WTC11 (cell line): Measurements from ENCODE around the gene TBX5. TPM values are rescaled to one million over a fixed set of nuclear protein-coding genes. Genes with fewer than 3 reads are reported as not detected.
A peak's percentile ranks its signal among the peaks of the same experiment; 100 is the strongest.

Source experiments
- ATAC-seq: fragments of 200-7000 bp; cut with Tn5 transposase; 2 replicates; pipeline ENCODE4 v1.10.0; 2021; ENCODE audit warnings: mild to moderate bottlenecking, moderate library complexity
- CTCF ChIA-PET: fragments of 300-600 bp; sonication (Branson Sonifier 250); formaldehyde crosslinking; loops from one replicate; lab custom pipeline; 2021; ENCODE audit warnings: antibody characterized with exemption; lab: Charles Lee
- POLR2A ChIA-PET: fragments of 350-600 bp; sonication (Branson Sonifier 250); formaldehyde crosslinking; loops from one replicate; lab custom pipeline; 2021; ENCODE audit warnings: antibody characterized with exemption; lab: Charles Lee
- DNase-seq: peaks from one replicate; pipeline ENCODE4 v3.0.0; 2021; ENCODE audit warnings: low spot score
- H3K27ac Mint-ChIP-seq: 2 replicates; pipeline ENCODE4 v1.8.0; 2021; ENCODE audit warnings: mixed read lengths
- H3K27me3 Mint-ChIP-seq: 2 replicates; pipeline ENCODE4 v1.8.0; 2021; ENCODE audit warnings: low read depth, mild to moderate bottlenecking, moderate library complexity, mixed read lengths
- H3K36me3 Mint-ChIP-seq: 2 replicates; pipeline ENCODE4 v1.8.0; 2021; ENCODE audit warnings: mixed read lengths
- H3K4me1 Mint-ChIP-seq: 2 replicates; pipeline ENCODE4 v1.8.0; 2022; ENCODE audit warnings: mixed read lengths
- H3K4me3 Mint-ChIP-seq: 2 replicates; pipeline ENCODE4 v1.8.0; 2021; ENCODE audit warnings: mild to moderate bottlenecking, moderate library complexity, mixed read lengths
- H3K9me3 Mint-ChIP-seq: 2 replicates; pipeline ENCODE4 v1.8.0; 2021; ENCODE audit warnings: mixed read lengths
- CBFB ChIP-seq: sonication (generic); formaldehyde crosslinking; IDR thresholded peaks from 2 replicates; pipeline ENCODE4 v1.8.1; 2022; ENCODE audit warnings: mild to moderate bottlenecking, low read depth, missing genetic modification reagents
- CREB1 ChIP-seq: sonication (generic); formaldehyde crosslinking; IDR thresholded peaks from 2 replicates; pipeline ENCODE4 v1.8.0; 2023; ENCODE audit warnings: mild to moderate bottlenecking, missing genetic modification reagents
- ELF4 ChIP-seq: sonication (generic); formaldehyde crosslinking; IDR thresholded peaks from 2 replicates; pipeline ENCODE4 v1.8.1; 2022; ENCODE audit warnings: low read depth, mild to moderate bottlenecking, moderate library complexity, missing genetic modification reagents
- EMX1 ChIP-seq: fragments of 250-450 bp; sonication (Bioruptor Pico); IDR thresholded peaks from 2 replicates; pipeline ENCODE4 v1.8.0; 2021; ENCODE audit warnings: mild to moderate bottlenecking
- FOXJ3 ChIP-seq: sonication (generic); formaldehyde crosslinking; IDR thresholded peaks from 2 replicates; pipeline ENCODE4 v1.9.0; 2021; ENCODE audit warnings: missing genetic modification reagents, mild to moderate bottlenecking, borderline replicate concordance
- GABPB1 ChIP-seq: sonication (generic); formaldehyde crosslinking; IDR thresholded peaks from 2 replicates; pipeline ENCODE4 v1.8.1; 2023; ENCODE audit warnings: mild to moderate bottlenecking, missing genetic modification reagents
- IRF1 ChIP-seq: sonication (generic); formaldehyde crosslinking; IDR thresholded peaks from 2 replicates; pipeline ENCODE4 v1.8.0; 2023; ENCODE audit warnings: missing genetic modification reagents
- IRF2 ChIP-seq: sonication (generic); formaldehyde crosslinking; IDR thresholded peaks from 2 replicates; pipeline ENCODE4 v1.8.0; 2022; ENCODE audit warnings: low read depth, missing genetic modification reagents, borderline replicate concordance
- NFATC4 ChIP-seq: fragments of 250-450 bp; sonication (Bioruptor Pico); IDR thresholded peaks from 2 replicates; pipeline ENCODE4 v1.9.0; 2021; ENCODE audit warnings: mild to moderate bottlenecking
- NFYB ChIP-seq: sonication (generic); formaldehyde crosslinking; conservative IDR thresholded peaks from 2 replicates; pipeline ENCODE4 v1.8.0; 2022; ENCODE audit warnings: low read depth, missing genetic modification reagents
- NR3C1 ChIP-seq: sonication (generic); formaldehyde crosslinking; conservative IDR thresholded peaks from 2 replicates; pipeline ENCODE4 v1.8.1; 2023; ENCODE audit warnings: low read depth, mild to moderate bottlenecking, missing genetic modification reagents
- SMAD4 ChIP-seq: sonication (generic); formaldehyde crosslinking; IDR thresholded peaks from 2 replicates; pipeline ENCODE4 v1.8.0; 2022; ENCODE audit warnings: mild to moderate bottlenecking, missing genetic modification reagents
- SOX15 ChIP-seq: fragments of 250-450 bp; sonication (Bioruptor Pico); IDR thresholded peaks from 2 replicates; pipeline ENCODE4 v1.9.0; 2021; ENCODE audit warnings: mild to moderate bottlenecking
- TEAD4 ChIP-seq: sonication (generic); formaldehyde crosslinking; IDR thresholded peaks from 2 replicates; pipeline ENCODE4 v1.8.0; 2022; ENCODE audit warnings: mild to moderate bottlenecking, missing genetic modification reagents
- USF1 ChIP-seq: sonication (generic); formaldehyde crosslinking; IDR thresholded peaks from 2 replicates; pipeline ENCODE4 v1.8.0; 2022; ENCODE audit warnings: mild to moderate bottlenecking, missing genetic modification reagents
- ZNF281 ChIP-seq: sonication (generic); formaldehyde crosslinking; IDR thresholded peaks from 2 replicates; pipeline ENCODE4 v1.8.0; 2023; ENCODE audit warnings: mild to moderate bottlenecking, missing genetic modification reagents
- ZNF423 ChIP-seq: fragments of 250-450 bp; sonication (Bioruptor Pico); IDR thresholded peaks from 2 replicates; pipeline ENCODE4 v2.1.2; 2022; ENCODE audit warnings: mild to moderate bottlenecking, moderate library complexity
- ZNF671 ChIP-seq: fragments of 250-450 bp; sonication (Bioruptor Pico); IDR thresholded peaks from 2 replicates; pipeline ENCODE4 v1.8.0; 2021; ENCODE audit warnings: mild to moderate bottlenecking
- total RNA-seq: library from RNA; stranded (reverse); gene quantifications from 3 replicates; pipeline ENCODE4 v1.2.3, GENCODE V29; 2021
- TF ChIP-seq, protein P1 (sequence below): sonication (generic); formaldehyde crosslinking; IDR thresholded peaks from 2 replicates; pipeline ENCODE4 v1.8.1; 2022; ENCODE audit warnings: missing genetic modification reagents, borderline replicate concordance
- TF ChIP-seq, protein P2 (sequence below): sonication (generic); formaldehyde crosslinking; IDR thresholded peaks from 2 replicates; pipeline ENCODE4 v1.8.0; 2022; ENCODE audit warnings: mild to moderate bottlenecking, missing genetic modification reagents

The TBX5 gene
- total RNA-seq, 1 experiment from 2014 or later: 0.33 TPM

DNA sequence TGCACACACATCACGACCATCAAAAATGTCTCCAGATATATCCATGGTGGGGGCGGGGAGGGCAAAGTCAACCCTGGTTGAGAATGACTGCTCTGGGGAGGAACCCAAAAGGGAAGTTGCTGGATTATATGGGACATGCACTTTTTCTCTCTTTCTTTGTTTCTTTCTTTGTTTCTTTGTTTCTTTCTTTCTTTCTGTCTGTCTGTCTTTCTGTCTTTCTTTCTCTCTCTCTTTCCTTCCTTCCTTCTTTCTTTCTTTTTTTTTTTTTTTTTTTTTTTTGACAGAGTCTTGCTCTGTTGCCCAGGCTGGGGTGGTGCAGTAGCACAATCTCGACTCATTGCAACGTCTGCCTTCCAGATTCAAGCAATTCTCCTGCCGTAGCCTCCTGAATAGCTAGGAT lies 71.5 kb downstream of the TBX5 start:
- TF ChIP-seq, protein P1, sequence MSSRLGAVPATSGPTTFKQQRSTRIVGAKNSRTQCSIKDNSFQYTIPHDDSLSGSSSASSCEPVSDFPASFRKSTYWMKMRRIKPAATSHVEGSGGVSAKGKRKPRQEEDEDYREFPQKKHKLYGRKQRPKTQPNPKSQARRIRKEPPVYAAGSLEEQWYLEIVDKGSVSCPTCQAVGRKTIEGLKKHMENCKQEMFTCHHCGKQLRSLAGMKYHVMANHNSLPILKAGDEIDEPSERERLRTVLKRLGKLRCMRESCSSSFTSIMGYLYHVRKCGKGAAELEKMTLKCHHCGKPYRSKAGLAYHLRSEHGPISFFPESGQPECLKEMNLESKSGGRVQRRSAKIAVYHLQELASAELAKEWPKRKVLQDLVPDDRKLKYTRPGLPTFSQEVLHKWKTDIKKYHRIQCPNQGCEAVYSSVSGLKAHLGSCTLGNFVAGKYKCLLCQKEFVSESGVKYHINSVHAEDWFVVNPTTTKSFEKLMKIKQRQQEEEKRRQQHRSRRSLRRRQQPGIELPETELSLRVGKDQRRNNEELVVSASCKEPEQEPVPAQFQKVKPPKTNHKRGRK (CRISPR knock-in tag): peak; percentile 71; the same call in 1 of the 2 replicates
- TF ChIP-seq NR3C1 (CRISPR knock-in tag): no peak

DNA sequence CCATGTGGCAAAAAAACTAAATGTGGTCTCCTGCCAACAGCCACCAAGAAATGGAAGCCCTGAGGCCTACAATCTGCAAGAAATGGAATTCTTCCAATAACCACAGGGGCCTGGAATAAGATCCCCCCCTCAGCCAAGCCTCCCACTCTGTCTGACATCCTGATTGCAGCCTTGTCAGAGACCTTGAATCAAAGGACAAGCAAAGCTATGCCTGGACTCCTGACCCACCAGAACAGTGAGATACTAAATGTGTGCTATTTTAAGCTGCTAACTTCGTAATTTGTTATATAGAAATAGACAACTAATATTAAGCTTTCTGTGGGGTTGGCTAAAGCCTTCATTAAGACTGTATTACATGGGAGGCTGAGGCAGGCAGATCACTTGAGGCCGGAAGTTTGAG lies 77.7 kb downstream of the TBX5 start:
- H3K36me3 Mint-ChIP-seq: peaks cover 12% of the 10 kb centered on the region; the same call in 1 of the 2 replicates
- ChIA-PET POLR2A (no interaction called here), CTCF (no interaction called here)
- TF ChIP-seq ELF4 (CRISPR knock-in tag) (no peak), EMX1 (no peak), CBFB (CRISPR knock-in tag) (no peak), TEAD4 (CRISPR knock-in tag) (no peak), NFYB (no peak), FOXJ3 (CRISPR knock-in tag) (no peak), NFATC4 (CRISPR knock-in tag) (no peak), CREB1 (CRISPR knock-in tag) (no peak), ZNF281 (CRISPR knock-in tag) (no peak)
- TF ChIP-seq, protein P2, sequence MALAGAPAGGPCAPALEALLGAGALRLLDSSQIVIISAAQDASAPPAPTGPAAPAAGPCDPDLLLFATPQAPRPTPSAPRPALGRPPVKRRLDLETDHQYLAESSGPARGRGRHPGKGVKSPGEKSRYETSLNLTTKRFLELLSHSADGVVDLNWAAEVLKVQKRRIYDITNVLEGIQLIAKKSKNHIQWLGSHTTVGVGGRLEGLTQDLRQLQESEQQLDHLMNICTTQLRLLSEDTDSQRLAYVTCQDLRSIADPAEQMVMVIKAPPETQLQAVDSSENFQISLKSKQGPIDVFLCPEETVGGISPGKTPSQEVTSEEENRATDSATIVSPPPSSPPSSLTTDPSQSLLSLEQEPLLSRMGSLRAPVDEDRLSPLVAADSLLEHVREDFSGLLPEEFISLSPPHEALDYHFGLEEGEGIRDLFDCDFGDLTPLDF (CRISPR knock-in tag): no peak
- H3K4me1 Mint-ChIP-seq: peaks cover 5% of the 10 kb centered on the region
- H3K27ac Mint-ChIP-seq: no peak overlapping the region
- H3K9me3 Mint-ChIP-seq: peaks cover 32% of the 10 kb centered on the region
- ATAC-seq: no peak
- no peak for DNase-seq
- H3K27me3 Mint-ChIP-seq: peaks cover 10% of the 10 kb centered on the region
- H3K4me3 Mint-ChIP-seq: no peak overlapping the region

More for the DNA sequence above, 71.5 kb downstream of the TBX5 start:
- Mint-ChIP-seq H3K36me3 (peaks cover 13% of the 10 kb centered on the region), H3K27me3 (peaks cover 10% of the 10 kb centered on the region), H3K9me3 (peaks cover 25% of the 10 kb centered on the region), H3K4me1 (peaks cover 31% of the 10 kb centered on the region), H3K27ac (no peak overlapping the region), H3K4me3 (no peak overlapping the region)
- no peak for DNase-seq
- ChIA-PET POLR2A (no interaction called here), CTCF (no interaction called here)
- ATAC-seq: no peak

GRCh38 chr12:114327765-114328164 lies 78.2 kb downstream of the TBX5 start:
- no peak overlapping the region for H3K27ac Mint-ChIP-seq
- no peak overlapping the region for H3K4me3 Mint-ChIP-seq
- TF ChIP-seq IRF1 (no peak), USF1 (no peak), IRF2 (CRISPR knock-in tag) (no peak), SOX15 (no peak), ZNF423 (CRISPR knock-in tag) (no peak), SMAD4 (no peak), ZNF671 (CRISPR knock-in tag) (no peak), GABPB1 (CRISPR knock-in tag) (no peak), CBFB (CRISPR knock-in tag) (no peak), ELF4 (CRISPR knock-in tag) (no peak)
- ATAC-seq: no peak
- no peak for DNase-seq
- ChIA-PET POLR2A (no interaction called here), CTCF (interaction anchor here (1.1 kb wide), 1 partner anchor 14 kb away, joined by 3 read pairs; no protein-coding TSS in a partner anchor)
- H3K27me3 Mint-ChIP-seq: peaks cover 10% of the 10 kb centered on the region
- H3K36me3 Mint-ChIP-seq: peaks cover 12% of the 10 kb centered on the region; the same call in 1 of the 2 replicates
- peaks cover 8% of the 10 kb centered on the region for H3K4me1 Mint-ChIP-seq
- peaks cover 32% of the 10 kb centered on the region for H3K9me3 Mint-ChIP-seq
